C4-2B (cell line): ENCODE measurements around the gene SLC35F5.

Source experiments
- ZFX ChIP-seq: fragments of 450-650 bp; IDR thresholded peaks from 2 replicates; pipeline ENCODE4 v1.6.1; 2017
- TF ChIP-seq, protein P1 (sequence below): fragments of 450-650 bp; conservative IDR thresholded peaks from 2 replicates; pipeline ENCODE4 v1.5.1; 2017; ENCODE audit warnings: mild to moderate bottlenecking

- TF ChIP-seq, protein P1, sequence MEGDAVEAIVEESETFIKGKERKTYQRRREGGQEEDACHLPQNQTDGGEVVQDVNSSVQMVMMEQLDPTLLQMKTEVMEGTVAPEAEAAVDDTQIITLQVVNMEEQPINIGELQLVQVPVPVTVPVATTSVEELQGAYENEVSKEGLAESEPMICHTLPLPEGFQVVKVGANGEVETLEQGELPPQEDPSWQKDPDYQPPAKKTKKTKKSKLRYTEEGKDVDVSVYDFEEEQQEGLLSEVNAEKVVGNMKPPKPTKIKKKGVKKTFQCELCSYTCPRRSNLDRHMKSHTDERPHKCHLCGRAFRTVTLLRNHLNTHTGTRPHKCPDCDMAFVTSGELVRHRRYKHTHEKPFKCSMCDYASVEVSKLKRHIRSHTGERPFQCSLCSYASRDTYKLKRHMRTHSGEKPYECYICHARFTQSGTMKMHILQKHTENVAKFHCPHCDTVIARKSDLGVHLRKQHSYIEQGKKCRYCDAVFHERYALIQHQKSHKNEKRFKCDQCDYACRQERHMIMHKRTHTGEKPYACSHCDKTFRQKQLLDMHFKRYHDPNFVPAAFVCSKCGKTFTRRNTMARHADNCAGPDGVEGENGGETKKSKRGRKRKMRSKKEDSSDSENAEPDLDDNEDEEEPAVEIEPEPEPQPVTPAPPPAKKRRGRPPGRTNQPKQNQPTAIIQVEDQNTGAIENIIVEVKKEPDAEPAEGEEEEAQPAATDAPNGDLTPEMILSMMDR: no peak
- no peak for TF ChIP-seq ZFX
These were observed 39.0 kb upstream of the SLC35F5 start for GRCh38 chr2:113795405-113795920.
